WTC11 (cell line): Measurements from ENCODE around the gene GMEB2. TPM values are rescaled to one million over a fixed set of nuclear protein-coding genes. Genes with fewer than 3 reads are reported as not detected.

ENCODE experiments used
- ATAC-seq: fragments of 200-7000 bp; cut with Tn5 transposase; 2 replicates; pipeline ENCODE4 v1.10.0; 2021; ENCODE audit warnings: mild to moderate bottlenecking, moderate library complexity
- CTCF ChIA-PET: fragments of 300-600 bp; sonication (Branson Sonifier 250); formaldehyde crosslinking; loops from one replicate; lab custom pipeline; 2021; ENCODE audit warnings: antibody characterized with exemption; lab: Charles Lee
- POLR2A ChIA-PET: fragments of 350-600 bp; sonication (Branson Sonifier 250); formaldehyde crosslinking; loops from one replicate; lab custom pipeline; 2021; ENCODE audit warnings: antibody characterized with exemption; lab: Charles Lee
- DNase-seq: peaks from one replicate; pipeline ENCODE4 v3.0.0; 2021; ENCODE audit warnings: low spot score
- H3K27ac Mint-ChIP-seq: 2 replicates; pipeline ENCODE4 v1.8.0; 2021; ENCODE audit warnings: mixed read lengths
- H3K27me3 Mint-ChIP-seq: 2 replicates; pipeline ENCODE4 v1.8.0; 2021; ENCODE audit warnings: low read depth, mild to moderate bottlenecking, moderate library complexity, mixed read lengths
- H3K36me3 Mint-ChIP-seq: 2 replicates; pipeline ENCODE4 v1.8.0; 2021; ENCODE audit warnings: mixed read lengths
- H3K4me1 Mint-ChIP-seq: 2 replicates; pipeline ENCODE4 v1.8.0; 2022; ENCODE audit warnings: mixed read lengths
- H3K4me3 Mint-ChIP-seq: 2 replicates; pipeline ENCODE4 v1.8.0; 2021; ENCODE audit warnings: mild to moderate bottlenecking, moderate library complexity, mixed read lengths
- H3K9me3 Mint-ChIP-seq: 2 replicates; pipeline ENCODE4 v1.8.0; 2021; ENCODE audit warnings: mixed read lengths
- CBFB ChIP-seq: sonication (generic); formaldehyde crosslinking; IDR thresholded peaks from 2 replicates; pipeline ENCODE4 v1.8.1; 2022; ENCODE audit warnings: mild to moderate bottlenecking, low read depth, missing genetic modification reagents
- ETV6 ChIP-seq: sonication (generic); formaldehyde crosslinking; IDR thresholded peaks from 2 replicates; pipeline ENCODE4 v1.8.1; 2022; ENCODE audit warnings: mild to moderate bottlenecking, missing genetic modification reagents
- FOXJ3 ChIP-seq: sonication (generic); formaldehyde crosslinking; IDR thresholded peaks from 2 replicates; pipeline ENCODE4 v1.9.0; 2021; ENCODE audit warnings: missing genetic modification reagents, mild to moderate bottlenecking, borderline replicate concordance
- FOXK1 ChIP-seq: sonication (generic); formaldehyde crosslinking; IDR thresholded peaks from 2 replicates; pipeline ENCODE4 v1.8.0; 2022; ENCODE audit warnings: mild to moderate bottlenecking, moderate library complexity, missing genetic modification reagents
- HMGA2 ChIP-seq: fragments of 250-450 bp; sonication (Bioruptor Pico); IDR thresholded peaks from 2 replicates; pipeline ENCODE4 v1.4.0; 2021; ENCODE audit warnings: mild to moderate bottlenecking, moderate library complexity
- MYBL2 ChIP-seq: sonication (generic); formaldehyde crosslinking; IDR thresholded peaks from 2 replicates; pipeline ENCODE4 v1.8.1; 2023; ENCODE audit warnings: mild to moderate bottlenecking, moderate library complexity, missing genetic modification reagents
- NFE2L1 ChIP-seq: sonication (generic); formaldehyde crosslinking; IDR thresholded peaks from 2 replicates; pipeline ENCODE4 v1.8.1; 2023; ENCODE audit warnings: missing genetic modification reagents
- PRRX2 ChIP-seq: fragments of 250-450 bp; sonication (Bioruptor Pico); IDR thresholded peaks from 2 replicates; pipeline ENCODE4 v1.8.0; 2021; ENCODE audit warnings: mild to moderate bottlenecking
- RORB ChIP-seq: fragments of 250-450 bp; sonication (Bioruptor Pico); IDR thresholded peaks from 2 replicates; pipeline ENCODE4 v1.9.0; 2021; ENCODE audit warnings: mild to moderate bottlenecking
- TEAD1 ChIP-seq: sonication (generic); formaldehyde crosslinking; IDR thresholded peaks from 2 replicates; pipeline ENCODE4 v1.8.0; 2022; ENCODE audit warnings: mild to moderate bottlenecking, missing genetic modification reagents
- ZNF121 ChIP-seq: sonication (generic); formaldehyde crosslinking; IDR thresholded peaks from 2 replicates; pipeline ENCODE4 v1.8.0; 2023; ENCODE audit warnings: missing genetic modification reagents
- ZNF317 ChIP-seq: sonication (generic); formaldehyde crosslinking; IDR thresholded peaks from 2 replicates; pipeline ENCODE4 v1.8.1; 2023; ENCODE audit warnings: low read depth, mild to moderate bottlenecking, moderate library complexity, missing genetic modification reagents, borderline replicate concordance
- total RNA-seq: library from RNA; stranded (reverse); gene quantifications from 3 replicates; pipeline ENCODE4 v1.2.3, GENCODE V29; 2021
- TF ChIP-seq, protein P1 (sequence below): fragments of 200-600 bp; IDR thresholded peaks from 2 replicates; pipeline ENCODE4 v1.8.0; 2022; ENCODE audit warnings: antibody characterized with exemption
- TF ChIP-seq, protein P2 (sequence below): sonication (generic); formaldehyde crosslinking; IDR thresholded peaks from 2 replicates; pipeline ENCODE4 v1.8.0; 2023; ENCODE audit warnings: missing genetic modification reagents, mild to moderate bottlenecking, borderline replicate concordance
- TF ChIP-seq, protein P3 (sequence below): sonication (generic); formaldehyde crosslinking; IDR thresholded peaks from 2 replicates; pipeline ENCODE4 v1.8.1; 2022; ENCODE audit warnings: mild to moderate bottlenecking, missing genetic modification reagents, moderate library complexity, borderline replicate concordance
- TF ChIP-seq, protein P4 (sequence below): sonication (generic); formaldehyde crosslinking; IDR thresholded peaks from 2 replicates; pipeline ENCODE4 v1.8.1; 2023; ENCODE audit warnings: mild to moderate bottlenecking, missing genetic modification reagents, moderate library complexity
- TF ChIP-seq, protein P5 (sequence below): fragments of 250-450 bp; sonication (Bioruptor Pico); IDR thresholded peaks from 2 replicates; pipeline ENCODE4 v1.9.0; 2021; ENCODE audit warnings: mild to moderate bottlenecking
- TF ChIP-seq, protein P6 (sequence below): sonication (generic); formaldehyde crosslinking; IDR thresholded peaks from 2 replicates; pipeline ENCODE4 v1.8.0; 2022; ENCODE audit warnings: missing genetic modification reagents

The GMEB2 gene
- total RNA-seq, 1 experiment from 2014 or later: 14.8 TPM

DNA sequence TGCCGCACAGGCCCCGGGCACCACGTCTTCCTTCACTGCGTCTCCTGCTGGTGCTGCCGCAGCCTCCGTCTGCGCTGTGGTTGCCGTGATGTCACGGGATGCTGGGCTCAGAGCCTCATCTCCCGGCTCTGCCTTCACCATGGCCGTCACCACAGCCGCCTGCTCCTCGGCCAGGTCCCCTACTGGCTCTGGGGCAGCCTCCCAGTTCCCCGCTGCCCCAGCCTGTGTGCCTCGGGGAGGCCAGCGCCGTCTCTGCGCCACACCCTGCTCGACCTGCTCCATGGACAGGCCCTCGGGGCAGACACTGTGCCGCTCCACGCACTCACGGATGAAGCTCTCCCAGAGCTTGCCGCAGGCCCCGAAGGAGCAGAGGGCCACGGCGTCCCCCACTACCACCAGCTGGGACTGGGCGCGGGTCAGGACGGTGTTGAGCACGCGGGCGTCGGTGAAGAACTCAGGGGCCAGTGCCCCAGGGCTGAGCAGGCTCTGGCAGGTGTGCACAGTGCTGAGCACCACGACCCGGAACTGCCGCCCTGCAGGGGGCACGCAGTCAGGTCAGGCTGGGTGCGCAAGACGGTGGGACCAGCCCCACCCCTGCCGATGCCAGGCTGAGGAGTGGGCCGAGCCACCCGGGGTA lies 61.1 kb downstream of the GMEB2 start:
- Mint-ChIP-seq H3K36me3 (no peaks in the 10 kb centered on the region), H3K27ac (no peak overlapping the region), H3K27me3 (no peaks in the 10 kb centered on the region), H3K9me3 (no peaks in the 10 kb centered on the region), H3K4me1 (no peaks in the 10 kb centered on the region), H3K4me3 (no peak overlapping the region)
- CTCF ChIA-PET: interaction anchor here (0.8 to 1.5 kb wide), 3 partner anchors 27 to 76 kb away, joined by 4 to 5 read pairs (median 4); no protein-coding TSS in a partner anchor
- POLR2A ChIA-PET: no interaction called here
- TF ChIP-seq FOXK1 (CRISPR knock-in tag) (no peak), MYBL2 (CRISPR knock-in tag) (no peak), ZNF121 (CRISPR knock-in tag) (no peak), NFE2L1 (no peak), CBFB (CRISPR knock-in tag) (no peak), RORB (CRISPR knock-in tag) (no peak), HMGA2 (CRISPR knock-in tag) (no peak), ETV6 (CRISPR knock-in tag) (no peak), PRRX2 (CRISPR knock-in tag) (no peak), TEAD1 (CRISPR knock-in tag) (no peak), FOXJ3 (CRISPR knock-in tag) (no peak), ZNF317 (CRISPR knock-in tag) (no peak)
- TF ChIP-seq, protein P1, sequence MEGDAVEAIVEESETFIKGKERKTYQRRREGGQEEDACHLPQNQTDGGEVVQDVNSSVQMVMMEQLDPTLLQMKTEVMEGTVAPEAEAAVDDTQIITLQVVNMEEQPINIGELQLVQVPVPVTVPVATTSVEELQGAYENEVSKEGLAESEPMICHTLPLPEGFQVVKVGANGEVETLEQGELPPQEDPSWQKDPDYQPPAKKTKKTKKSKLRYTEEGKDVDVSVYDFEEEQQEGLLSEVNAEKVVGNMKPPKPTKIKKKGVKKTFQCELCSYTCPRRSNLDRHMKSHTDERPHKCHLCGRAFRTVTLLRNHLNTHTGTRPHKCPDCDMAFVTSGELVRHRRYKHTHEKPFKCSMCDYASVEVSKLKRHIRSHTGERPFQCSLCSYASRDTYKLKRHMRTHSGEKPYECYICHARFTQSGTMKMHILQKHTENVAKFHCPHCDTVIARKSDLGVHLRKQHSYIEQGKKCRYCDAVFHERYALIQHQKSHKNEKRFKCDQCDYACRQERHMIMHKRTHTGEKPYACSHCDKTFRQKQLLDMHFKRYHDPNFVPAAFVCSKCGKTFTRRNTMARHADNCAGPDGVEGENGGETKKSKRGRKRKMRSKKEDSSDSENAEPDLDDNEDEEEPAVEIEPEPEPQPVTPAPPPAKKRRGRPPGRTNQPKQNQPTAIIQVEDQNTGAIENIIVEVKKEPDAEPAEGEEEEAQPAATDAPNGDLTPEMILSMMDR: no peak
- TF ChIP-seq, protein P2, sequence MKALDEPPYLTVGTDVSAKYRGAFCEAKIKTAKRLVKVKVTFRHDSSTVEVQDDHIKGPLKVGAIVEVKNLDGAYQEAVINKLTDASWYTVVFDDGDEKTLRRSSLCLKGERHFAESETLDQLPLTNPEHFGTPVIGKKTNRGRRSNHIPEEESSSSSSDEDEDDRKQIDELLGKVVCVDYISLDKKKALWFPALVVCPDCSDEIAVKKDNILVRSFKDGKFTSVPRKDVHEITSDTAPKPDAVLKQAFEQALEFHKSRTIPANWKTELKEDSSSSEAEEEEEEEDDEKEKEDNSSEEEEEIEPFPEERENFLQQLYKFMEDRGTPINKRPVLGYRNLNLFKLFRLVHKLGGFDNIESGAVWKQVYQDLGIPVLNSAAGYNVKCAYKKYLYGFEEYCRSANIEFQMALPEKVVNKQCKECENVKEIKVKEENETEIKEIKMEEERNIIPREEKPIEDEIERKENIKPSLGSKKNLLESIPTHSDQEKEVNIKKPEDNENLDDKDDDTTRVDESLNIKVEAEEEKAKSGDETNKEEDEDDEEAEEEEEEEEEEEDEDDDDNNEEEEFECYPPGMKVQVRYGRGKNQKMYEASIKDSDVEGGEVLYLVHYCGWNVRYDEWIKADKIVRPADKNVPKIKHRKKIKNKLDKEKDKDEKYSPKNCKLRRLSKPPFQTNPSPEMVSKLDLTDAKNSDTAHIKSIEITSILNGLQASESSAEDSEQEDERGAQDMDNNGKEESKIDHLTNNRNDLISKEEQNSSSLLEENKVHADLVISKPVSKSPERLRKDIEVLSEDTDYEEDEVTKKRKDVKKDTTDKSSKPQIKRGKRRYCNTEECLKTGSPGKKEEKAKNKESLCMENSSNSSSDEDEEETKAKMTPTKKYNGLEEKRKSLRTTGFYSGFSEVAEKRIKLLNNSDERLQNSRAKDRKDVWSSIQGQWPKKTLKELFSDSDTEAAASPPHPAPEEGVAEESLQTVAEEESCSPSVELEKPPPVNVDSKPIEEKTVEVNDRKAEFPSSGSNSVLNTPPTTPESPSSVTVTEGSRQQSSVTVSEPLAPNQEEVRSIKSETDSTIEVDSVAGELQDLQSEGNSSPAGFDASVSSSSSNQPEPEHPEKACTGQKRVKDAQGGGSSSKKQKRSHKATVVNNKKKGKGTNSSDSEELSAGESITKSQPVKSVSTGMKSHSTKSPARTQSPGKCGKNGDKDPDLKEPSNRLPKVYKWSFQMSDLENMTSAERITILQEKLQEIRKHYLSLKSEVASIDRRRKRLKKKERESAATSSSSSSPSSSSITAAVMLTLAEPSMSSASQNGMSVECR (CRISPR knock-in tag): no peak
- TF ChIP-seq, protein P3, sequence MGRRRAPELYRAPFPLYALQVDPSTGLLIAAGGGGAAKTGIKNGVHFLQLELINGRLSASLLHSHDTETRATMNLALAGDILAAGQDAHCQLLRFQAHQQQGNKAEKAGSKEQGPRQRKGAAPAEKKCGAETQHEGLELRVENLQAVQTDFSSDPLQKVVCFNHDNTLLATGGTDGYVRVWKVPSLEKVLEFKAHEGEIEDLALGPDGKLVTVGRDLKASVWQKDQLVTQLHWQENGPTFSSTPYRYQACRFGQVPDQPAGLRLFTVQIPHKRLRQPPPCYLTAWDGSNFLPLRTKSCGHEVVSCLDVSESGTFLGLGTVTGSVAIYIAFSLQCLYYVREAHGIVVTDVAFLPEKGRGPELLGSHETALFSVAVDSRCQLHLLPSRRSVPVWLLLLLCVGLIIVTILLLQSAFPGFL (CRISPR knock-in tag): no peak
- TF ChIP-seq, protein P4, sequence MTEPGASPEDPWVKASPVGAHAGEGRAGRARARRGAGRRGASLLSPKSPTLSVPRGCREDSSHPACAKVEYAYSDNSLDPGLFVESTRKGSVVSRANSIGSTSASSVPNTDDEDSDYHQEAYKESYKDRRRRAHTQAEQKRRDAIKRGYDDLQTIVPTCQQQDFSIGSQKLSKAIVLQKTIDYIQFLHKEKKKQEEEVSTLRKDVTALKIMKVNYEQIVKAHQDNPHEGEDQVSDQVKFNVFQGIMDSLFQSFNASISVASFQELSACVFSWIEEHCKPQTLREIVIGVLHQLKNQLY (CRISPR knock-in tag): no peak
- TF ChIP-seq, protein P5, sequence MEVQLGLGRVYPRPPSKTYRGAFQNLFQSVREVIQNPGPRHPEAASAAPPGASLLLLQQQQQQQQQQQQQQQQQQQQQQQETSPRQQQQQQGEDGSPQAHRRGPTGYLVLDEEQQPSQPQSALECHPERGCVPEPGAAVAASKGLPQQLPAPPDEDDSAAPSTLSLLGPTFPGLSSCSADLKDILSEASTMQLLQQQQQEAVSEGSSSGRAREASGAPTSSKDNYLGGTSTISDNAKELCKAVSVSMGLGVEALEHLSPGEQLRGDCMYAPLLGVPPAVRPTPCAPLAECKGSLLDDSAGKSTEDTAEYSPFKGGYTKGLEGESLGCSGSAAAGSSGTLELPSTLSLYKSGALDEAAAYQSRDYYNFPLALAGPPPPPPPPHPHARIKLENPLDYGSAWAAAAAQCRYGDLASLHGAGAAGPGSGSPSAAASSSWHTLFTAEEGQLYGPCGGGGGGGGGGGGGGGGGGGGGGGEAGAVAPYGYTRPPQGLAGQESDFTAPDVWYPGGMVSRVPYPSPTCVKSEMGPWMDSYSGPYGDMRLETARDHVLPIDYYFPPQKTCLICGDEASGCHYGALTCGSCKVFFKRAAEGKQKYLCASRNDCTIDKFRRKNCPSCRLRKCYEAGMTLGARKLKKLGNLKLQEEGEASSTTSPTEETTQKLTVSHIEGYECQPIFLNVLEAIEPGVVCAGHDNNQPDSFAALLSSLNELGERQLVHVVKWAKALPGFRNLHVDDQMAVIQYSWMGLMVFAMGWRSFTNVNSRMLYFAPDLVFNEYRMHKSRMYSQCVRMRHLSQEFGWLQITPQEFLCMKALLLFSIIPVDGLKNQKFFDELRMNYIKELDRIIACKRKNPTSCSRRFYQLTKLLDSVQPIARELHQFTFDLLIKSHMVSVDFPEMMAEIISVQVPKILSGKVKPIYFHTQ (CRISPR knock-in tag): no peak
- TF ChIP-seq, protein P6, sequence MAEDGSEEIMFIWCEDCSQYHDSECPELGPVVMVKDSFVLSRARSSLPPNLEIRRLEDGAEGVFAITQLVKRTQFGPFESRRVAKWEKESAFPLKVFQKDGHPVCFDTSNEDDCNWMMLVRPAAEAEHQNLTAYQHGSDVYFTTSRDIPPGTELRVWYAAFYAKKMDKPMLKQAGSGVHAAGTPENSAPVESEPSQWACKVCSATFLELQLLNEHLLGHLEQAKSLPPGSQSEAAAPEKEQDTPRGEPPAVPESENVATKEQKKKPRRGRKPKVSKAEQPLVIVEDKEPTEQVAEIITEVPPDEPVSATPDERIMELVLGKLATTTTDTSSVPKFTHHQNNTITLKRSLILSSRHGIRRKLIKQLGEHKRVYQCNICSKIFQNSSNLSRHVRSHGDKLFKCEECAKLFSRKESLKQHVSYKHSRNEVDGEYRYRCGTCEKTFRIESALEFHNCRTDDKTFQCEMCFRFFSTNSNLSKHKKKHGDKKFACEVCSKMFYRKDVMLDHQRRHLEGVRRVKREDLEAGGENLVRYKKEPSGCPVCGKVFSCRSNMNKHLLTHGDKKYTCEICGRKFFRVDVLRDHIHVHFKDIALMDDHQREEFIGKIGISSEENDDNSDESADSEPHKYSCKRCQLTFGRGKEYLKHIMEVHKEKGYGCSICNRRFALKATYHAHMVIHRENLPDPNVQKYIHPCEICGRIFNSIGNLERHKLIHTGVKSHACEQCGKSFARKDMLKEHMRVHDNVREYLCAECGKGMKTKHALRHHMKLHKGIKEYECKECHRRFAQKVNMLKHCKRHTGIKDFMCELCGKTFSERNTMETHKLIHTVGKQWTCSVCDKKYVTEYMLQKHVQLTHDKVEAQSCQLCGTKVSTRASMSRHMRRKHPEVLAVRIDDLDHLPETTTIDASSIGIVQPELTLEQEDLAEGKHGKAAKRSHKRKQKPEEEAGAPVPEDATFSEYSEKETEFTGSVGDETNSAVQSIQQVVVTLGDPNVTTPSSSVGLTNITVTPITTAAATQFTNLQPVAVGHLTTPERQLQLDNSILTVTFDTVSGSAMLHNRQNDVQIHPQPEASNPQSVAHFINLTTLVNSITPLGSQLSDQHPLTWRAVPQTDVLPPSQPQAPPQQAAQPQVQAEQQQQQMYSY (CRISPR knock-in tag): no peak
- DNase-seq: no peak
- no peak for ATAC-seq
